Activated T-helper 1 cell treated with anti-CD3 and anti-CD28 coated beads, Interleukin-12 subunit alpha, Interleukin-12 subunit beta, Interleukin-2, Interleukin-4 antibody, amounts not matched to agents 30 ng/mL and 10 ng/mL and 1 ng/mL, durations not matched to agents 14 hours and 24 hours and 36 hours (primary cell): ENCODE data around the gene TAMALIN. TPM values are rescaled to one million over a fixed set of nuclear protein-coding genes. Genes with fewer than 3 reads are reported as not detected.
"Not testable (repeated sequence)": the region's sequence is repeated elsewhere in the genome, so short reads cannot be mapped to it uniquely, and the experiment has no call there.

Experiments
- DNase-seq: peaks from one replicate; pipeline ENCODE4 v3.0.0; 2021; ENCODE audit warnings: low spot score
- H3K27ac Mint-ChIP-seq: one replicate; pipeline ENCODE4 v1.8.0; 2021; ENCODE audit warnings: mild to moderate bottlenecking, mixed read lengths
- H3K27me3 Mint-ChIP-seq: one replicate; pipeline ENCODE4 v1.8.0; 2022; ENCODE audit warnings: mild to moderate bottlenecking, moderate library complexity, mixed read lengths; ENCODE audit not compliant: insufficient read depth
- H3K36me3 Mint-ChIP-seq: one replicate; pipeline ENCODE4 v1.8.0; 2021; ENCODE audit warnings: low read depth, mixed read lengths
- H3K4me1 Mint-ChIP-seq: one replicate; pipeline ENCODE4 v1.8.0; 2021; ENCODE audit warnings: low read depth, mixed read lengths
- H3K4me3 Mint-ChIP-seq: one replicate; pipeline ENCODE4 v1.8.0; 2021; ENCODE audit warnings: mild to moderate bottlenecking, moderate library complexity, mixed read lengths
- H3K9me3 Mint-ChIP-seq: one replicate; pipeline ENCODE4 v1.8.0; 2021; ENCODE audit warnings: mixed read lengths
- intact Hi-C: fragments of 100-400 bp; cut with micrococcal nuclease; formaldehyde crosslinking; loops from one replicate; pipeline ENCODE4 v1.15.1; 2024
- total RNA-seq: library from RNA; stranded (reverse); gene quantifications from 2 replicates; pipeline ENCODE4 v1.2.3, GENCODE V29; 2022

The TAMALIN gene
- total RNA-seq, 1 donor from 2014 or later, result 12.8 TPM

DNA sequence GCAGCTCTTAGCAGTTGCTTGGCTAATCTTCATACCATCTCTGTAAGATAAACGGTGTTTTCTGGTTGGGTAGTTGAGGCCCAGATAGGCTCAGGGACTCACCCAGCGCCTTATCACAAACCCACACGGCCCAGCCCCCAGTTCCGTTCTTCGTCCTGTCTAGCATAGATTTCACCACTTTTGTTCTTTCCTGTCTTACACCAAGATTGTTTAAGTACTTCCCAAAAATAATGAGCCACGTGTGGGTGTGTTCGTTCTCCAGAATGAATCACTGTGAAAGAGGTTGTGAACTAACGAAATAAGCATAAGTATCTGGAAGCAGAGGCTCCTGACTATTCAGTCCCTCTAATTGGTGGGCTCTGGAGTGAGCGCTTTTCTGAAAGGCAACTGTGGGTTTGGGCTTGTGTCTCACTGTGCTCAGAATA is 33.9 kb upstream of the TAMALIN start:
- DNase-seq, result peak; percentile 43
- H3K4me1 Mint-ChIP-seq, result peaks cover 73% of the 10 kb centered on the region
- intact Hi-C loops, result loop anchor here (2.0 to 10.0 kb wide), 4 partner anchors 152 to 578 kb away; partner anchors contain the start of genes GALNT6 and SCN8A
- H3K36me3 Mint-ChIP-seq, result peaks cover 12% of the 10 kb centered on the region
- H3K27ac Mint-ChIP-seq, result peak overlapping the region; percentile 79
- H3K27me3 Mint-ChIP-seq, result peaks cover 27% of the 10 kb centered on the region
- no peaks in the 10 kb centered on the region for H3K9me3 Mint-ChIP-seq
- peak overlapping the region; percentile 69 for H3K4me3 Mint-ChIP-seq

DNA sequence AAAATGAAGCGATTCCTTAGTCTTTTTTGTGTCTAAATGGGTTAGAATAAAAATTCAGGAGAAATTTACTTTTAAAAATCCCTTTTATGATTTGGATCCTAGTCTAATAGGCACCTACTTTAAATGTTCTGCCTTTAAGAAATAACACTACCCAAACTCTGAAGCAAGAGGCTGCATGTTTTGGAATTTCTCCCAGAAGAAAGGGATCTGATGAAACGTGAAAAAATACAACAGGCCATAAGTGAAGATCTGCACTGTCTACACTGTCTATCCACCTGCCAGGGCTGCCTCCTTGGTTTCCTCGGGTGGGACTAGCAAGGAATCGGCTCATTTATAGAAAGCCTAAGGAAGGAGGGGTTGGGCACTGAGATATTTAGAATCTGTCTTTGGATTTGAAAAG is 33.2 kb upstream of the TAMALIN start:
- Mint-ChIP-seq H3K27ac (no peak overlapping the region), H3K4me1 (peaks cover 73% of the 10 kb centered on the region), H3K9me3 (no peaks in the 10 kb centered on the region)

DNA sequence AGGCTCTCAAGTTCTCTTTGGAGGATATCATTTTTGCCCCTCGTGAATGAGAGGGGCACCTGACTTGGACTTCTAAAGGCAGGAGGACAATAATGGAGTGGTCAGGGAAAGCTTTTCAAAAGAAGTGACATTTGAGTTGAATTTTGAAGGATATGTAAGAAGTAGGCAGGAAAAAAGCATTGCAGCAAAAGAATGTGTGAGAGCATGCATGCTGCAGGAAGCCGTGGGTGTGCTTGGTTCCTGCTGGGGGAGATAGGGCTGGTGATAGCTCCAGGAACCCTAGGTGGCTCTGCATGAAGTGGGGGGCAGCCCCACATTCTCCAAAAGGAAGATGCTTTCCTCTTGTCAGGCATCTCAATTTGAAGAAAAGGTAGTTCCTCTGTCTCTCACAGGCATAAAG is 32.1 kb upstream of the TAMALIN start:
- H3K4me3 Mint-ChIP-seq, result peak overlapping the region; percentile 50
- peaks cover 10% of the 10 kb centered on the region for H3K36me3 Mint-ChIP-seq
- H3K27ac Mint-ChIP-seq, result no peak overlapping the region
- peaks cover 73% of the 10 kb centered on the region for H3K4me1 Mint-ChIP-seq
- H3K9me3 Mint-ChIP-seq, result no peaks in the 10 kb centered on the region
- intact Hi-C loops, result loop anchor here (5.0 to 10.0 kb wide), 3 partner anchors 268 to 580 kb away; partner anchors contain the start of genes GALNT6 and SCN8A
- DNase-seq, result no peak
- peaks cover 14% of the 10 kb centered on the region for H3K27me3 Mint-ChIP-seq

More for the DNA sequence above, 33.2 kb upstream of the TAMALIN start:
- no peak for DNase-seq
- peaks cover 11% of the 10 kb centered on the region for H3K36me3 Mint-ChIP-seq
- intact Hi-C loops, result loop anchor here (2.0 to 10.0 kb wide), 4 partner anchors 153 to 579 kb away; partner anchors contain the start of genes GALNT6 and SCN8A
- H3K4me3 Mint-ChIP-seq, result peak overlapping the region; percentile 13
- H3K27me3 Mint-ChIP-seq, result peaks cover 24% of the 10 kb centered on the region

DNA sequence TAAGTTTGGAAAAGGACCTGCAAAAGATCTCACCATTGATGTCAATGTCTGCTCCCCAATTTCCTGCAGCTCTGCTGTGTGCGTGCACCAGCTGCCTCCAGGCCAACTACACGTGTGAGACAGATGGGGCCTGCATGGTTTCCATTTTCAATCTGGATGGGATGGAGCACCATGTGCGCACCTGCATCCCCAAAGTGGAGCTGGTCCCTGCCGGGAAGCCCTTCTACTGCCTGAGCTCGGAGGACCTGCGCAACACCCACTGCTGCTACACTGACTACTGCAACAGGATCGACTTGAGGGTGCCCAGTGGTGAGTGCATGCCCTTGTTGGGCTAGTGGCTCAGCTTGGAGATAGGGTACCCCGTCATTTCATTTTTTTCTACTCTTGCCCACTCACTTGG is 31.6 kb upstream of the TAMALIN start:
- intact Hi-C loops, result loop anchor here (10.0 kb wide), 1 partner anchor 580 kb away; the partner anchor contains the start of gene GALNT6
- Mint-ChIP-seq H3K36me3 (peaks cover 10% of the 10 kb centered on the region), H3K9me3 (no peaks in the 10 kb centered on the region), H3K27me3 (peaks cover 11% of the 10 kb centered on the region), H3K4me1 (peaks cover 71% of the 10 kb centered on the region), H3K4me3 (peak overlapping the region; percentile 44), H3K27ac (no peak overlapping the region)
- no peak for DNase-seq

DNA sequence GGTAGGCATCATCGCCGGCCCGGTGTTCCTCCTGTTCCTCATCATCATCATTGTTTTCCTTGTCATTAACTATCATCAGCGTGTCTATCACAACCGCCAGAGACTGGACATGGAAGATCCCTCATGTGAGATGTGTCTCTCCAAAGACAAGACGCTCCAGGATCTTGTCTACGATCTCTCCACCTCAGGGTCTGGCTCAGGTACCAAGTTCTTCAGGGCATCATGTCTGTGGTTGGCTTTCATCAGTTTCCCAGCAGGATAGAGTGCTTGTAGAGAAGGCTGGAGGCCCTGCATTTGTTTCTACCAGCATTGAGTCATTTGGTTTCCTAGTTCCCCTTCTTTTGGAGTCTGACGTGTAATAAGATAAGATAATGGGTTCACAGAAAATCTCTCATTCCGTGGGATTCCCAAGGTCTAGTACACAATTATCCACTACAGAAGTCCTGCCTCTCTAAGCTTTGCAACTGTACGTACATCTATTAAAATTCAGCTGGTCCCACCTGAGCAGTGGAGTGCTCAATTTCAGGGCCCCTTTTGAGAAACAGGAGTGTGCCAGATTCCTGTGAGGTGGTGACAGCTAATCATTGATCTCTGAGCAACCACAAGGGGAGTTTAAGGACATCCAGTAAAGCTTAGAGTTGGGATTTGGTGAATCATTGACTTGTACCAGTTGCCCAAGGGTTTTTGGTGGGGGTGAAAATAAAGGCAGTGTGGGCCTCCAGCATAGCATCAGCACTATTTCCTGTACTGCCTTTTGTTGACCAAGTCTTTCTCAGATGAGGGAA is 30.2 kb upstream of the TAMALIN start:
- Mint-ChIP-seq H3K27me3 (peaks cover 8% of the 10 kb centered on the region), H3K27ac (no peak overlapping the region), H3K36me3 (peaks cover 11% of the 10 kb centered on the region), H3K4me1 (peaks cover 67% of the 10 kb centered on the region), H3K9me3 (no peaks in the 10 kb centered on the region), H3K4me3 (no peak overlapping the region)
- no peak for DNase-seq
- intact Hi-C loops, result loop anchor here (10.0 kb wide), 1 partner anchor 582 kb away; the partner anchor contains the start of gene GALNT6

DNA sequence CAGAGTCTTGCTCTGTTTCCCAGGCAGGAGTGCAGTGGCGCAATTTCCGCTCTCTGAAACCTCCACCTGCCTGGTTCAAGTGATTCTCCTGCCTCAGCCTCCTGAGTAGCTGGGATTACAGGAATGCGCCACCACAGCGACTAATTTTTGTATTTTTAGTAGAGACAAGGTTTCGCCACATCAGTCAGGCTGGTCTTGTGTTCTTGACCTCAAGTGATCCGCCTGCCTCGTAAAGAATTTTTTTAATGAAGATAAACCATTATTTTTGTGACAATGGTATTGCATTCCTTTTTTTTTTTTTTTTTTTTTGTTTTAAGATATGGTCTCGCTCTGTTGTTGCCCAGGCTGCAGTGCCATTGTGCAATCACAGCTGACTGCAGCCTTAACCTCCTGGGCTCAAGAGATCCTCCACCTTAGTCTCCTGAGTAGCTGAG is 29.4 kb upstream of the TAMALIN start:
- peaks cover 11% of the 10 kb centered on the region for H3K36me3 Mint-ChIP-seq
- peaks cover 60% of the 10 kb centered on the region for H3K4me1 Mint-ChIP-seq
- H3K9me3 Mint-ChIP-seq, result no peaks in the 10 kb centered on the region
- H3K27me3 Mint-ChIP-seq, result peaks cover 8% of the 10 kb centered on the region
- no peak overlapping the region for H3K27ac Mint-ChIP-seq
- H3K4me3 Mint-ChIP-seq, result no peak overlapping the region
- intact Hi-C loops, result loop anchor here (10.0 kb wide), 1 partner anchor 583 kb away; the partner anchor contains the start of gene GALNT6
- DNase-seq, result no peak

DNA sequence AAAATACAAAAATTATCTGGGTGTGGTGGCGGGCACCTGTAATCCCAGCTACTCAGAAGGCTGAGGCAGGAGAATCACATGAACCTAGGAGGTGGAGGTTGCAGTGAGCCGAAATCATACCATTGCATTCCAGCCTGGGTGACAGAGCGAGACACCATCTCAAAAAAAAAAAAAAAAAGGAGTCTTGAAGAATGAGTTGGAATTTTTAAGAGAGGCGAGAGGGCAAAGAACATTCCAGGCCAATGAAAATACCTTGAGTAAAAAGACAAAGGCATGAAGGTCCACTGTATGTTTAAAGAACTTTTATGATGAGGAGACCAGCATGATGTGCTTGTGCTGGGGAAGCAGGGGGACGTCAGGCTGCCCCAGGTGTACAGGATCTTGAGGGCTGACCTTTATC is 27.4 kb upstream of the TAMALIN start:
- H3K9me3 Mint-ChIP-seq, H3K27ac Mint-ChIP-seq, DNase-seq, H3K27me3 Mint-ChIP-seq, H3K4me3 Mint-ChIP-seq: not testable (repeated sequence)
- Mint-ChIP-seq H3K36me3 (peaks cover 12% of the 10 kb centered on the region), H3K4me1 (peaks cover 40% of the 10 kb centered on the region)
- intact Hi-C loops, result loop anchor here (10.0 kb wide), 1 partner anchor 585 kb away; the partner anchor contains the start of gene GALNT6

DNA sequence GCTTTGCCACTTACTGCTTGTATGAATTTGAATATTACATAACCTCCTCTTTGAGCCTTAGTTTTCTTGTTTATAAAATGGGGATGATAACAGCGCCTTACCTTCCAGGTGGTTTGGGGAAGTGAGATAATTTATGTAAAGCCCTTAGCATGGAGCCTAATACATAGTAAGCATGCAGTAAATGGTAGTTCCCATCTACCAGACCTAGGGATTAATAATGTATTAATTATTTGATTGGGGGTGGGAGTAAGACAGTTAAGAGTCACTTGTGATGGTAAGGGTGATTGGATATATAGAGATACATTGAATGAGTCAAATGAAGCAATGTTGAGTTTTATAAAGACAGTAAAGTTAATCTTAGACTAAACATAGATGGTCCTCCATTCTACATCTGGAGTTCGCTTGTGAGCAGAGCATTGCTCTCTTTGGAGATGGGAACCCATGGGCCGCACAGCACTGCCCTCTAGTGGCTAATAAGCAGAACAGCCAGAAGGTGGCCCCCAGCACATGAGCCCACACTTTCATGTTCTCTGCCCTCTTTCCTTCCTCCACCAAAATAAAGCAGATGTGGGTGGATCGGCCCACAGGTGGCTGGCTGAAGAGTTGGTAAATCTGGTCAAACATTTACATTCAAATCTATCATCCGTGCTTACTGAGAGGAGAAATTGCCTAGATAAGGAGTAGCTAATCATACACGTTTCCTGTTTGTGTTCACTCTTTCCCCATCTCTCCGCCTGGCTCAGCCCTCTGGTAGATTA is 26.5 kb upstream of the TAMALIN start:
- peaks cover 31% of the 10 kb centered on the region for H3K4me1 Mint-ChIP-seq
- peak; percentile 52 for DNase-seq
- peaks cover 13% of the 10 kb centered on the region for H3K36me3 Mint-ChIP-seq
- intact Hi-C loops, result loop anchor here (1.0 kb wide), 3 partner anchors 9 to 88 kb away; no protein-coding TSS in a partner anchor
- H3K9me3 Mint-ChIP-seq, result no peaks in the 10 kb centered on the region
- H3K27me3 Mint-ChIP-seq, result peaks cover 5% of the 10 kb centered on the region
- no peak overlapping the region for H3K4me3 Mint-ChIP-seq
- peak overlapping the region; percentile 41 for H3K27ac Mint-ChIP-seq

DNA sequence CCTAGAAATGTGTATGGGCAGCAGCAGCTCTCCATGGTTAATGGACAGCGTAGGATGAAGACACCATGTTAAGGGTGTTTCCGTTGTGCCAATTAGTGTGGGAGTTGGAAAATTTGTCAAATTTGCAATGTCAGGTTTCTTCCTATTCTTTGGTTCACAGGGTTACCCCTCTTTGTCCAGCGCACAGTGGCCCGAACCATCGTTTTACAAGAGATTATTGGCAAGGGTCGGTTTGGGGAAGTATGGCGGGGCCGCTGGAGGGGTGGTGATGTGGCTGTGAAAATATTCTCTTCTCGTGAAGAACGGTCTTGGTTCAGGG is 26.0 kb upstream of the TAMALIN start:
- intact Hi-C loops, result loop anchor here (1.0 kb wide), 3 partner anchors 9 to 88 kb away; no protein-coding TSS in a partner anchor
- Mint-ChIP-seq H3K36me3 (peaks cover 12% of the 10 kb centered on the region), H3K4me1 (peaks cover 25% of the 10 kb centered on the region), H3K27me3 (peaks cover 5% of the 10 kb centered on the region), H3K4me3 (no peak overlapping the region), H3K27ac (peak overlapping the region; percentile 41), H3K9me3 (no peaks in the 10 kb centered on the region)
- DNase-seq, result no peak

DNA sequence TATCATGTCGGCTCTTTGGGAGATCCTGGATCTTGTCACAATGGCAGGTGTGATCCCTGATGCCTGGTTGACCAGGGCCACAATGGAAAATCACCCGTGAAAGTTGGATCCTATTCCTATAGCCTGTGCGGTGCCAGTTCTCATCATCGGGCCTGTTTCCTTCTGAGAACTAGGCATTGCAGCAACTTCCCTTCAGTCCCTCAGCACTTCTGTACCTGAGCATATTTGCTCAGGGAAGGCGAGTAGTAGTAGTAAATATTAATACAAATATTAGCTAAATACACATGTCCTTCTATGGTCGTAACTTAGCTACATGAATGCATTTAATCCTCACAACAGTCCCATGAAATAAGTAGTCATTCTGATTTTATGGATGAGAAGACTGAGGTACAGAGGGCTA is 22.1 kb upstream of the TAMALIN start:
- no peak overlapping the region for H3K27ac Mint-ChIP-seq
- intact Hi-C loops, result no loop called here

DNA sequence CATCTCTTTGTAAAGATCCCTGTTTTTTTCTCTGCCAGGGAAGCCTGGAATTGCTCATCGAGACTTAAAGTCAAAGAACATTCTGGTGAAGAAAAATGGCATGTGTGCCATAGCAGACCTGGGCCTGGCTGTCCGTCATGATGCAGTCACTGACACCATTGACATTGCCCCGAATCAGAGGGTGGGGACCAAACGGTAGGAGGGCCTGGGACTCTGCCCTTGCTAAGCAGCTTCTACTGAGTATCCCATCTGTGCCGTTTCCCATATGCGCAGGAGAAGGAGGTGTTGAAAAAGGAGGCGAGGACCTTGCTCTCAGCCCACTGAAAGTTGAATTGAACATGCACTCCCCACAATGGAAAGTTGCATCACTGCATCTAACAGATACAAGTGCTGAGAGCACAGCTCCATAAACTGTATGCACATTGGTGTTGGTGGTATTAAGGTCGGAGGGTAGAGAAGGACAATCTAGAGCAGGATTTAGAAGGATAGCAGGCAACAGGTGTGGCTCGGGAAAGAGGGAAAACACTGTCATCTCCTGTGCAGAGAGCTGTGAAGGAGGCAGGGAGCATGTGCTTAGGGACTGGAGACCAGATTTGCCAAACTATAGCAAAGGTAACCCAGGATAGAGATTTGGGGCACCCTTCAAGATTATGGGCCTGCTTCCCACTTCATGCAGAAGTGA is 21.5 kb upstream of the TAMALIN start:
- peaks cover 9% of the 10 kb centered on the region for H3K4me1 Mint-ChIP-seq
- intact Hi-C loops, result no loop called here
- H3K4me3 Mint-ChIP-seq, result no peak overlapping the region
- H3K27me3 Mint-ChIP-seq, result peaks cover 2% of the 10 kb centered on the region
- H3K36me3 Mint-ChIP-seq, result peaks cover 9% of the 10 kb centered on the region
- no peak overlapping the region for H3K27ac Mint-ChIP-seq
- H3K9me3 Mint-ChIP-seq, result no peaks in the 10 kb centered on the region
- no peak for DNase-seq

More for the DNA sequence above, 22.1 kb upstream of the TAMALIN start:
- Mint-ChIP-seq H3K4me3 (no peak overlapping the region), H3K27me3 (peaks cover 5% of the 10 kb centered on the region), H3K9me3 (no peaks in the 10 kb centered on the region), H3K36me3 (peaks cover 9% of the 10 kb centered on the region), H3K4me1 (peaks cover 13% of the 10 kb centered on the region)
- no peak for DNase-seq

DNA sequence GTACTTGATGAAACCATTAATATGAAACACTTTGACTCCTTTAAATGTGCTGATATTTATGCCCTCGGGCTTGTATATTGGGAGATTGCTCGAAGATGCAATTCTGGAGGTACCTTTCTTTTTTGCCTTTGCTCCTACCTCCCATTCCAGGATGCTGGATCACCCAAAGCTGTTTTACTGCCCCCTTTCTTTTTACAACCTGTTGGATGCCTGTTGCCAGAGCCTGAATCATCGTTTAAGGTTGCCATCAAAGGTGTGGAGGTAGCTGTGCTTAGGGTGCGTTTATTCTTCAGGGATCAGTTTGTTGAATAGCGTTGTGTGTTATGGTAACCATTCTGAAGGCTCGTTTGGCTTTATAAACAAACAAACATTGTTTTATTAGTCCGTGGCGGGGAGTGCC is 19.9 kb upstream of the TAMALIN start:
- Mint-ChIP-seq H3K4me3 (no peak overlapping the region), H3K36me3 (peaks cover 6% of the 10 kb centered on the region), H3K27me3 (peaks cover 2% of the 10 kb centered on the region), H3K4me1 (no peaks in the 10 kb centered on the region), H3K9me3 (no peaks in the 10 kb centered on the region), H3K27ac (no peak overlapping the region)
- no peak for DNase-seq
- intact Hi-C loops, result no loop called here
